Astrocyte of the cerebellum (primary cell): Measurements from ENCODE around the gene INTS6L.

Experiments
- DNase-seq: peaks from one replicate; pipeline ENCODE4 v3.0.0-alpha.2; 2011; ENCODE audit warnings: low read depth
- H3K4me3 ChIP-seq: 2 replicates; pipeline ENCODE4 v1.5.1; 2011; ENCODE audit warnings: mild to moderate bottlenecking, low read depth, low read length, moderate library complexity
- in situ Hi-C: cut with HindIII; loops from 2 replicates; pipeline ENCODE4 v1.10.0; 2017; ENCODE audit warnings: low sequenced_read_pairs
- TF ChIP-seq, protein P1 (sequence below): IDR thresholded peaks from 2 replicates; pipeline ENCODE4 v1.5.1; 2012; ENCODE audit warnings: low read length, low read depth, moderate library complexity, mild to moderate bottlenecking; ENCODE audit errors: missing control alignments

Gene INTS6L

GRCh38 chrX:135489542-135489941 is 30.9 kb upstream of the INTS6L start:
- no peak for DNase-seq
- in situ Hi-C loops: no loop called here
- H3K4me3 ChIP-seq: no peak overlapping the region
- TF ChIP-seq, protein P1, sequence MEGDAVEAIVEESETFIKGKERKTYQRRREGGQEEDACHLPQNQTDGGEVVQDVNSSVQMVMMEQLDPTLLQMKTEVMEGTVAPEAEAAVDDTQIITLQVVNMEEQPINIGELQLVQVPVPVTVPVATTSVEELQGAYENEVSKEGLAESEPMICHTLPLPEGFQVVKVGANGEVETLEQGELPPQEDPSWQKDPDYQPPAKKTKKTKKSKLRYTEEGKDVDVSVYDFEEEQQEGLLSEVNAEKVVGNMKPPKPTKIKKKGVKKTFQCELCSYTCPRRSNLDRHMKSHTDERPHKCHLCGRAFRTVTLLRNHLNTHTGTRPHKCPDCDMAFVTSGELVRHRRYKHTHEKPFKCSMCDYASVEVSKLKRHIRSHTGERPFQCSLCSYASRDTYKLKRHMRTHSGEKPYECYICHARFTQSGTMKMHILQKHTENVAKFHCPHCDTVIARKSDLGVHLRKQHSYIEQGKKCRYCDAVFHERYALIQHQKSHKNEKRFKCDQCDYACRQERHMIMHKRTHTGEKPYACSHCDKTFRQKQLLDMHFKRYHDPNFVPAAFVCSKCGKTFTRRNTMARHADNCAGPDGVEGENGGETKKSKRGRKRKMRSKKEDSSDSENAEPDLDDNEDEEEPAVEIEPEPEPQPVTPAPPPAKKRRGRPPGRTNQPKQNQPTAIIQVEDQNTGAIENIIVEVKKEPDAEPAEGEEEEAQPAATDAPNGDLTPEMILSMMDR: no peak

GRCh38 chrX:135490979-135491514 is 29.4 kb upstream of the INTS6L start:
- no peak for DNase-seq
- in situ Hi-C loops: no loop called here
- TF ChIP-seq, protein P1: no peak
- no peak overlapping the region for H3K4me3 ChIP-seq

DNA sequence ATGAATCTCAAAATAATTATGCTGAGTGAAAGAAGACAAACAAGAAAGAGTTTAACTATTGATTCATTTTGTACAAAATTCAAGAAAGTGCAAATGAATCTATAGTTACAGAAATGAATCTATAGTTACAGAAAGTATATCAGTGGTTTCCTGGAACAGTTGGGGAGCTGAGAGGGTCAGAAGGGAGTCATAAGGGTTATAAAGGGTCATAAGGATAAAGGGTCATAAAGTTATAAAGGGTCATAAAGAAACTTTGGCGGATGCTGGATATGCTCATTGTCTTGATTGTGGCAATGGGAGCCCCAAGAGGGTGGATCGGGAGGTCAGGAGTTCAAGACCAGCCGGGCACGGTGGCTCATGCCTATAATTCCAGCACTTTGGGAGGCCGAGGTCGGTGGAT is 26.0 kb upstream of the INTS6L start:
- H3K4me3 ChIP-seq: no peak overlapping the region
- in situ Hi-C loops: no loop called here
- no peak for DNase-seq
- TF ChIP-seq, protein P1: no peak

DNA sequence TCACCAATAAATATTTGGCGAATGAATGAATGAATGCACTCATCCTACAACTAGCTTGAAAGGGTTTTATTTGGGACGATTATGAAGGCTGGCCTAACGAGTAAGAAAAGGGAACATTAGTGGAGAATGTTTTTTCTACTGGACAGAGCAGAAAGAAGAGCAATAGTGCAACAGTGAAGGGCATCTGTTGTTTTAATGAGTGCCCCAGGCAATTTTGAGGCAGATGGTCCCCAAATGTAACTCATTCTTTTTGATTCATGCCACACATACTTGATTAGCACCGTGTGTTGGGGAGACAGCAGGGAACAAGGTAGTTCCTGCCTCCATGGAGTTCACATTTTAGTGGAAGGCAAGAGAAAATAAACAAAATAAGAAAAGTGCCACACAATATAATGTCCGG is 22.7 kb upstream of the INTS6L start:
- TF ChIP-seq, protein P1: no peak
- in situ Hi-C loops: no loop called here
- no peak overlapping the region for H3K4me3 ChIP-seq
- no peak for DNase-seq

GRCh38 chrX:135498236-135498635 is 22.2 kb upstream of the INTS6L start:
- TF ChIP-seq, protein P1: no peak
- no peak for DNase-seq
- H3K4me3 ChIP-seq: no peak overlapping the region
- in situ Hi-C loops: no loop called here

DNA sequence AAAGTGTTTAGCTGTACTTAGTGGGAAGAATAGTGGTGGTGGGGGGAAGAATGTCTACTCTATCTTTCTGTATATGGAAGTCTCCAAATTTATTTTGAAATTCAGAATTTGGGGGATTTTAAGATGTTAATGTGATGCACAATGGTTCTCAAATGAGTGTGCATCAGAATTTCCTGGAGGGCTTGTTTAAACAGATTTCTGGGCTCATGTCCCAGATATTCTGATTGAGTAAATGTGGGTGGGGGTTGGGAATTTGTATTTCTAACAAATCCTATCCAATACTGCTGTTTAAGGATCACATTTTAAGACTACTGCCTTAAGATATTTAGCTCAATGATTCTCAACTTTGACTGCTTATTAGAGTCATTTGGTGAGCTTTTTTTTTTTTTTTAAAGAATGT is 15.1 kb upstream of the INTS6L start:
- in situ Hi-C loops: no loop called here
- H3K4me3 ChIP-seq: no peak overlapping the region
- DNase-seq: no peak
- TF ChIP-seq, protein P1: no peak

DNA sequence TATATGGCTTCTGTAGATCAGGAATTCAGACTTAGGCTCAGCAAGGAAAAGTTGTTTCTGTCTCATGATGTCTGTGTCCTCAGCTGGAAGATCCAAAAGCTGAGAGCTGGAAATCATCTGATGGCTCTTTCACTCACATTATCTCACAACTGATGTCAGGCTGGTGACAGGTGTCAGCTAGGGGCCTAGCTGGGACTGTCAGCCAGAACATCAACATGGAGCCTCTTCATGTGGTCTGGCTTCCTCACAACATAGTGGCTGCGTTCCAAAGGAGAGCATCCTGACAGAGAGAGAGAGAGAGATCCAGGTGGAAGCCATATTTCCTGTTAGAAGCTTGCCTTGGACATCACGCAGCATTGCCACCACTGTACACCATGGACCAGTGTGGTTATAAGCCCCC is 10.6 kb upstream of the INTS6L start:
- no peak for DNase-seq
- H3K4me3 ChIP-seq: no peak overlapping the region
- in situ Hi-C loops: no loop called here
- TF ChIP-seq, protein P1: no peak
